Measurements from ENCODE around the gene CAMTA2. TPM values are rescaled to one million over a fixed set of nuclear protein-coding genes. Genes with fewer than 3 reads are reported as not detected.

Gene CAMTA2
- total and polyA plus RNA-seq, 2 donors (not counting 1 experiment from before 2014, with no cell fraction given) = 12.4 to 18.3 TPM

DNA sequence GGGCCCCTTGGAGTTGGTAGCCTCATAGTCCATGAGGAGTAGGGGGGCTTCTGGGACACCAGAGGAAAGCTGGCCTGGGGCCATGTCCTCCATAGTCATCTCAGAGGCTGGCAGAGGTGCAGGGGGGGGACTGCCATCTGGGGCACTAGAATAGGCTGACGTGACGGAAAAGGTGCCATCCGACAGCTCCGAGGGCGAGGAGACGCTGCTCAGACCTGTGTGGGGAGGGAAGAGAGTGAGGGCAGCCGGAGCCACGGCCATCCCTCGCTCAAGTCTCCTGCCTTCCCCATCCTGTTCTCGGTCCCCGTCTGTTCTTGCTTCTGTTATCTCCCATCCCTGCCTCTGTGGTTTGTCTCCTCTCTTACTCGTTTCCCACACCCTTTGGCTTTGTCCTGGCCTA lies 15.2 kb downstream of the CAMTA2 start:
- no peak overlapping the region for H2AFZ ChIP-seq (ENCODE audit: low read length)
- no peak for TF ChIP-seq CTCF (conservative IDR thresholded peaks at IDR 0.05 in 1 of 2, IDR thresholded peaks at IDR 0.05 in 1 of 2; ENCODE audit: low read depth in 1 of 2, low read length in 2 of 2)
- no peak for TF ChIP-seq EZH2 (IDR thresholded peaks at IDR 0.05; ENCODE audit: low read length, missing control alignments)
- H3K4me2 ChIP-seq (ENCODE audit: extremely low read depth, insufficient read depth, low read length) = no peak overlapping the region
- H3K36me3 ChIP-seq (ENCODE audit: control insufficient read depth, insufficient read depth, low read length) = peaks cover 14% of the 10 kb centered on the region
- peaks cover 6% of the 10 kb centered on the region for H3K79me2 ChIP-seq (ENCODE audit: control insufficient read depth, insufficient read depth, low read length)
- H3K27me3 ChIP-seq (ENCODE audit: control insufficient read depth, insufficient read depth, low read length) = no peaks in the 10 kb centered on the region
- no peak overlapping the region for H3K9ac ChIP-seq (ENCODE audit: insufficient read depth, low read length)
- no peaks in the 10 kb centered on the region for H4K20me1 ChIP-seq (ENCODE audit: control insufficient read depth, extremely low read depth, insufficient read depth, low read length)
- no peak overlapping the region for H3K27ac ChIP-seq (ENCODE audit: insufficient read depth, low read length)
- peaks cover 14% of the 10 kb centered on the region for H3K4me1 ChIP-seq (ENCODE audit: control insufficient read depth, extremely low read depth, insufficient read depth, low read length)
- H3K4me3 ChIP-seq (replicated peaks in 1 of 4; ENCODE audit: control extremely low read depth in 1 of 4, insufficient read depth in 1 of 4, low read depth in 3 of 4, low read length in 4 of 4) = no peak overlapping the region
- H3K9me3 ChIP-seq (ENCODE audit: control insufficient read depth, insufficient read depth, low read depth, low read length) = no peaks in the 10 kb centered on the region
- DNase-seq (ENCODE audit: low read depth in 2 of 2) = no peak

- H3K4me2 ChIP-seq (ENCODE audit: extremely low read depth, insufficient read depth, low read length) = no peak overlapping the region
Observed at GRCh38 chr17:4971826-4972225, 15.6 kb downstream of the CAMTA2 start.

GRCh38 chr17:4970273-4970672 lies 17.2 kb downstream of the CAMTA2 start:
- TF ChIP-seq CTCF (conservative IDR thresholded peaks at IDR 0.05 in 1 of 2, IDR thresholded peaks at IDR 0.05 in 1 of 2; ENCODE audit: low read depth in 1 of 2, low read length in 2 of 2) (no peak), EZH2 (IDR thresholded peaks at IDR 0.05; ENCODE audit: low read length, missing control alignments) (no peak)
- DNase-seq (ENCODE audit: low read depth in 2 of 2) = no peak
- H4K20me1 ChIP-seq (ENCODE audit: control insufficient read depth, extremely low read depth, insufficient read depth, low read length) = no peaks in the 10 kb centered on the region
- peaks cover 13% of the 10 kb centered on the region for H3K79me2 ChIP-seq (ENCODE audit: control insufficient read depth, insufficient read depth, low read length)
- peaks cover 19% of the 10 kb centered on the region for H3K4me1 ChIP-seq (ENCODE audit: control insufficient read depth, extremely low read depth, insufficient read depth, low read length)
- H3K36me3 ChIP-seq (ENCODE audit: control insufficient read depth, insufficient read depth, low read length) = peaks cover 13% of the 10 kb centered on the region
- no peaks in the 10 kb centered on the region for H3K27me3 ChIP-seq (ENCODE audit: control insufficient read depth, insufficient read depth, low read length)
- H3K27ac ChIP-seq (ENCODE audit: insufficient read depth, low read length) = peak overlapping the region; percentile 97
- peak overlapping the region in 1 of 4 experiments; percentile 87 for H3K4me3 ChIP-seq (replicated peaks in 1 of 4; ENCODE audit: control extremely low read depth in 1 of 4, insufficient read depth in 1 of 4, low read depth in 3 of 4, low read length in 4 of 4)
- no peak overlapping the region for H2AFZ ChIP-seq (ENCODE audit: low read length)
- H3K4me2 ChIP-seq (ENCODE audit: extremely low read depth, insufficient read depth, low read length) = no peak overlapping the region
- H3K9ac ChIP-seq (ENCODE audit: insufficient read depth, low read length) = no peak overlapping the region
- no peaks in the 10 kb centered on the region for H3K9me3 ChIP-seq (ENCODE audit: control insufficient read depth, insufficient read depth, low read depth, low read length)

More at GRCh38 chr17:4971826-4972225, 15.6 kb downstream of the CAMTA2 start:
- peaks cover 6% of the 10 kb centered on the region for H3K79me2 ChIP-seq (ENCODE audit: control insufficient read depth, insufficient read depth, low read length)
- no peaks in the 10 kb centered on the region for H4K20me1 ChIP-seq (ENCODE audit: control insufficient read depth, extremely low read depth, insufficient read depth, low read length)
- no peak for TF ChIP-seq EZH2 (IDR thresholded peaks at IDR 0.05; ENCODE audit: low read length, missing control alignments)
- no peak for TF ChIP-seq CTCF (conservative IDR thresholded peaks at IDR 0.05 in 1 of 2, IDR thresholded peaks at IDR 0.05 in 1 of 2; ENCODE audit: low read depth in 1 of 2, low read length in 2 of 2)
- DNase-seq (ENCODE audit: low read depth in 2 of 2) = no peak
- H3K9ac ChIP-seq (ENCODE audit: insufficient read depth, low read length) = no peak overlapping the region
- H3K4me3 ChIP-seq (replicated peaks in 1 of 4; ENCODE audit: control extremely low read depth in 1 of 4, insufficient read depth in 1 of 4, low read depth in 3 of 4, low read length in 4 of 4) = no peak overlapping the region
- no peak overlapping the region for H2AFZ ChIP-seq (ENCODE audit: low read length)
- peaks cover 14% of the 10 kb centered on the region for H3K4me1 ChIP-seq (ENCODE audit: control insufficient read depth, extremely low read depth, insufficient read depth, low read length)
- no peaks in the 10 kb centered on the region for H3K9me3 ChIP-seq (ENCODE audit: control insufficient read depth, insufficient read depth, low read depth, low read length)
- H3K27me3 ChIP-seq (ENCODE audit: control insufficient read depth, insufficient read depth, low read length) = no peaks in the 10 kb centered on the region
- peaks cover 12% of the 10 kb centered on the region for H3K36me3 ChIP-seq (ENCODE audit: control insufficient read depth, insufficient read depth, low read length)
- no peak overlapping the region for H3K27ac ChIP-seq (ENCODE audit: insufficient read depth, low read length)

All from fibroblast of lung (primary cell).